GM19467 (cell line): ENCODE data around the gene AGMAT.

Experiments used
- ATAC-seq: cut with Tn5 transposase; IDR thresholded peaks from one replicate; pipeline ENCODE4 v1.9.1; 2021; ENCODE audit warnings: mild to moderate bottlenecking, moderate library complexity; ENCODE audit not compliant: unreplicated experiment

The AGMAT gene

GRCh38 chr1:15584489-15585363, at the start of gene AGMAT:
Gene AGMAT, minus strand, starts transcription at chr1:15585051. Its CDS starts 84 bp downstream, at chr1:15584967.
- ATAC-seq, result no peak

- ATAC-seq, result no peak
Measured at GRCh38 chr1:15633756-15634420, 49.0 kb upstream of the AGMAT start.

GRCh38 chr1:15628003-15628402, 43.2 kb upstream of the AGMAT start:
- peak; percentile 30 for ATAC-seq

GRCh38 chr1:15627343-15627988, 42.6 kb upstream of the AGMAT start:
- ATAC-seq, result peak; percentile 85

- no peak for ATAC-seq
Measured at GRCh38 chr1:15626269-15626950, 41.6 kb upstream of the AGMAT start.

- no peak for ATAC-seq
Measured at GRCh38 chr1:15625056-15625917, 40.4 kb upstream of the AGMAT start.

GRCh38 chr1:15624133-15624714, 39.4 kb upstream of the AGMAT start:
- ATAC-seq, result no peak

- no peak for ATAC-seq
Measured at GRCh38 chr1:15623435-15623834, 38.6 kb upstream of the AGMAT start.

GRCh38 chr1:15622712-15623373, 38.0 kb upstream of the AGMAT start:
- ATAC-seq, result no peak

- ATAC-seq, result no peak
Measured at GRCh38 chr1:15621975-15622374, 37.1 kb upstream of the AGMAT start.

- ATAC-seq, result no peak
Measured at GRCh38 chr1:15620902-15621682, 36.2 kb upstream of the AGMAT start.

- ATAC-seq, result no peak
Measured at GRCh38 chr1:15620155-15620545, 35.3 kb upstream of the AGMAT start.

GRCh38 chr1:15618655-15619525, 34.0 kb upstream of the AGMAT start:
- no peak for ATAC-seq

GRCh38 chr1:15618077-15618654, 33.3 kb upstream of the AGMAT start:
- ATAC-seq, result peak; percentile 42

GRCh38 chr1:15617173-15618076, 32.6 kb upstream of the AGMAT start, which contains the start of gene DDI2:
Gene DDI2, plus strand, starts transcription at chr1:15617458. Its CDS starts 213 bp downstream, at chr1:15617671.
- ATAC-seq, result peak; percentile 58
